Ishikawa (cell line): ENCODE data around the gene AP3S1.

ENCODE experiments used
- CEBPB ChIP-seq: IDR thresholded peaks from 2 replicates; pipeline ENCODE4 v1.6.1; 2012
- CREB1 ChIP-seq: IDR thresholded peaks from 2 replicates; pipeline ENCODE4 v1.6.1; 2012; ENCODE audit warnings: low read depth
- EGR1 ChIP-seq: IDR thresholded peaks from 2 replicates; pipeline ENCODE4 v1.6.1; 2012
- EP300 ChIP-seq: IDR thresholded peaks from 2 replicates; pipeline ENCODE4 v1.6.1; 2012; ENCODE audit warnings: borderline replicate concordance
- FOXM1 ChIP-seq: IDR thresholded peaks from 2 replicates; pipeline ENCODE4 v1.6.1; 2012; ENCODE audit warnings: low read depth, borderline replicate concordance
- NFIC ChIP-seq: IDR thresholded peaks from 2 replicates; pipeline ENCODE4 v1.6.1; 2012
- RAD21 ChIP-seq: IDR thresholded peaks from 2 replicates; pipeline ENCODE4 v1.6.1; 2012; ENCODE audit warnings: low read depth
- TAF1 ChIP-seq: IDR thresholded peaks from 2 replicates; pipeline ENCODE4 v1.6.1; 2012; ENCODE audit warnings: low read depth, mild to moderate bottlenecking
- TCF12 ChIP-seq: IDR thresholded peaks from 2 replicates; pipeline ENCODE4 v1.6.1; 2012; ENCODE audit warnings: low read depth
- TEAD4 ChIP-seq: IDR thresholded peaks from 2 replicates; pipeline ENCODE4 v1.6.1; 2012
- YY1 ChIP-seq: IDR thresholded peaks from 2 replicates; pipeline ENCODE4 v1.6.1; 2012; ENCODE audit warnings: low read depth
- ZBTB7A ChIP-seq: IDR thresholded peaks from 2 replicates; pipeline ENCODE4 v1.6.1; 2012; ENCODE audit warnings: low read depth
- TF ChIP-seq, protein P1 (sequence below): IDR thresholded peaks from 2 replicates; pipeline ENCODE4 v1.6.1; 2012; ENCODE audit warnings: low read depth, mild to moderate bottlenecking
- TF ChIP-seq, protein P2 (sequence below): IDR thresholded peaks from 2 replicates; pipeline ENCODE4 v1.6.1; 2012
- TF ChIP-seq, protein P3 (sequence below): IDR thresholded peaks from 2 replicates; pipeline ENCODE4 v1.6.1; 2012

The AP3S1 gene

DNA sequence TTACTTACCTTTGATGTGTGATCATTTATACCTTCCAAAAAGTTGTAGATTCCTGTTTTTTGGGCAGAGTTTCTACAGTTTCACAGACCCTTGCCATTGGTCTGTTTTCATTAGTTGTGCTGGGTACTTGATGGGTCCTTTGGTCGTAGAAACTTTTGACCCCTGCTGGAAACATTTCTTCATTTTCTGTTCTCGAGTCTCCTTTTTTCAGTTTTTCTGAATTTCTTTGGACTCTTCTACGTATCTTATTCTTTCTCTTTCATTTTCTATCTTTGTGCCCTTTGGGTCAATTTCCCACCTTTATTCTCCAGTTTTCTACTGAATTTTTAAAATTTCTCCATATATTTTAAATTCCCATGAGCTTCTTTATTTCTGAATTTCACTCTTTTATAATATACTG lies 16.7 kb downstream of the AP3S1 start:
- no peak for TF ChIP-seq EGR1
- TF ChIP-seq, protein P1, sequence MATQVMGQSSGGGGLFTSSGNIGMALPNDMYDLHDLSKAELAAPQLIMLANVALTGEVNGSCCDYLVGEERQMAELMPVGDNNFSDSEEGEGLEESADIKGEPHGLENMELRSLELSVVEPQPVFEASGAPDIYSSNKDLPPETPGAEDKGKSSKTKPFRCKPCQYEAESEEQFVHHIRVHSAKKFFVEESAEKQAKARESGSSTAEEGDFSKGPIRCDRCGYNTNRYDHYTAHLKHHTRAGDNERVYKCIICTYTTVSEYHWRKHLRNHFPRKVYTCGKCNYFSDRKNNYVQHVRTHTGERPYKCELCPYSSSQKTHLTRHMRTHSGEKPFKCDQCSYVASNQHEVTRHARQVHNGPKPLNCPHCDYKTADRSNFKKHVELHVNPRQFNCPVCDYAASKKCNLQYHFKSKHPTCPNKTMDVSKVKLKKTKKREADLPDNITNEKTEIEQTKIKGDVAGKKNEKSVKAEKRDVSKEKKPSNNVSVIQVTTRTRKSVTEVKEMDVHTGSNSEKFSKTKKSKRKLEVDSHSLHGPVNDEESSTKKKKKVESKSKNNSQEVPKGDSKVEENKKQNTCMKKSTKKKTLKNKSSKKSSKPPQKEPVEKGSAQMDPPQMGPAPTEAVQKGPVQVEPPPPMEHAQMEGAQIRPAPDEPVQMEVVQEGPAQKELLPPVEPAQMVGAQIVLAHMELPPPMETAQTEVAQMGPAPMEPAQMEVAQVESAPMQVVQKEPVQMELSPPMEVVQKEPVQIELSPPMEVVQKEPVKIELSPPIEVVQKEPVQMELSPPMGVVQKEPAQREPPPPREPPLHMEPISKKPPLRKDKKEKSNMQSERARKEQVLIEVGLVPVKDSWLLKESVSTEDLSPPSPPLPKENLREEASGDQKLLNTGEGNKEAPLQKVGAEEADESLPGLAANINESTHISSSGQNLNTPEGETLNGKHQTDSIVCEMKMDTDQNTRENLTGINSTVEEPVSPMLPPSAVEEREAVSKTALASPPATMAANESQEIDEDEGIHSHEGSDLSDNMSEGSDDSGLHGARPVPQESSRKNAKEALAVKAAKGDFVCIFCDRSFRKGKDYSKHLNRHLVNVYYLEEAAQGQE, result no peak

DNA sequence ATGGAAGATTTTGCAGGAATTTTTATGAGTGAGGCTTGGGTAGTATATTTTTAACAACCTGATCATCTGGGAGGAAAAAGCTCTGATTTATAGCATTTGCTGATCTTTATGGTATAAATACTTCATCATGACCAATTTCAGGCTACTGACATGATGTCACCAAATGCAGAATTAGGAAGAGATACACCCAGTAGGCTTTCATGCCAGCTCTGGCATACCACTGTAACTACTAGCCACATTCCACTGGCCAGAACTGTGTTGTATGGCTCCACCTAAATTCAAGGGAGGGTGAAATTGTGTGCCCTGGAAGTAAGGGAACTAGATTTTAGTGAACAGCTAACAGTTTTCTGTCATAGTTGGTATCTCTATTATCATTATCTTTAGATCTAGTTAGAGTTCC lies 17.6 kb downstream of the AP3S1 start:
- TF ChIP-seq EGR1, result no peak
- TF ChIP-seq EP300, result no peak
- TF ChIP-seq, protein P2, sequence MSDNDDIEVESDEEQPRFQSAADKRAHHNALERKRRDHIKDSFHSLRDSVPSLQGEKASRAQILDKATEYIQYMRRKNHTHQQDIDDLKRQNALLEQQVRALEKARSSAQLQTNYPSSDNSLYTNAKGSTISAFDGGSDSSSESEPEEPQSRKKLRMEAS, result no peak
- no peak for TF ChIP-seq ZBTB7A
- TF ChIP-seq CREB1, result no peak
- TF ChIP-seq, protein P3, sequence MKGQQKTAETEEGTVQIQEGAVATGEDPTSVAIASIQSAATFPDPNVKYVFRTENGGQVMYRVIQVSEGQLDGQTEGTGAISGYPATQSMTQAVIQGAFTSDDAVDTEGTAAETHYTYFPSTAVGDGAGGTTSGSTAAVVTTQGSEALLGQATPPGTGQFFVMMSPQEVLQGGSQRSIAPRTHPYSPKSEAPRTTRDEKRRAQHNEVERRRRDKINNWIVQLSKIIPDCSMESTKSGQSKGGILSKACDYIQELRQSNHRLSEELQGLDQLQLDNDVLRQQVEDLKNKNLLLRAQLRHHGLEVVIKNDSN, result no peak
- no peak for TF ChIP-seq RAD21
- TF ChIP-seq, protein P1, result no peak
- no peak for TF ChIP-seq YY1
- no peak for TF ChIP-seq TCF12
- TF ChIP-seq TAF1, result no peak
- TF ChIP-seq TEAD4, result no peak
- TF ChIP-seq NFIC, result no peak
- no peak for TF ChIP-seq FOXM1
- no peak for TF ChIP-seq CEBPB

DNA sequence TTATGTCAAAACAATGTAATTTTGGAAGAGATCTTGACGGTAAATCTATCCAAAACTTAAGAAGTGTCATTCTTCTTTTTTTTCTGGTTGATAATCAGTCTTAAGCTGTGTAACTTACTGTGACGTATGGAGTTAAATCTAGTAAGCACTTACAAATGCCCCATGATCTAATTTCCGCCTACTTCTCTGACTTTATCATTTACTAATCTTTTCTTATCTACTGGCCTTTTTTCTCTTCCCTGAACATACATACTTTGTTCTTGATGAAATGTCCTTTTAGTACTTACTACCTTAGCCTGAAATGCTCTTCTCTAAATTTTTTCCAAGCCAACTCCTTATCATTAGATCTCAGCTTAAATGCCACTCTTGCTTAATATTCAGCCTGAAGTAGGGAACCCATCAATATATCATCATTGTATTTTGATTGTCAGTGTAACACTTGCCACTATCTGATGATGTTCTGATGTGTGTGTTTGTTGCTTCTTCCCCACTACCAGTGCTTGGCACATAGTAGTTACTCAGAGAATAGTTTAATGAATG lies 27.6 kb downstream of the AP3S1 start:
- TF ChIP-seq FOXM1, result no peak

DNA sequence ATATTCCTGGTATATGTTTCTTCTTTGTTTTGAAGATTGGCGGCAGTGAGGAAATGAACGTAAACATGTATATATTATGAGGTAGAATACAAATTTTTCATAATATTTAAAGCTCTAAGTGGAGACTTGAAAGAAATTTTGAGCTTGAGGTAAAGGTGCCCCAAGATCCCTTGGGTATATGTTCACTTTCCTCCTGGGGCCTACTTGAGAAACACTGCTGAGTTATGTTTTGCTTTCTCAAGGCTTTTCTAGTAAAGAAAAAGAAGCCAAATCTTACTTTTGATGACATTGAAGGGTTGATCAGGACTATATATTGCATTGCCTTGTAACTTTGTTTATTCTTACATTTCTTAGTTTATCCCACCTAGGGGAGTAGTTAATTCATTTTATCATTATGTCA lies 30.7 kb downstream of the AP3S1 start:
- TF ChIP-seq, protein P1, result no peak
- TF ChIP-seq NFIC, result no peak
- TF ChIP-seq, protein P2, result no peak
- no peak for TF ChIP-seq CEBPB
- no peak for TF ChIP-seq YY1
- TF ChIP-seq TCF12, result no peak
- no peak for TF ChIP-seq TEAD4
- TF ChIP-seq EP300, result no peak
- no peak for TF ChIP-seq EGR1
- no peak for TF ChIP-seq TAF1
- no peak for TF ChIP-seq ZBTB7A
- TF ChIP-seq FOXM1, result no peak
- no peak for TF ChIP-seq RAD21
- TF ChIP-seq, protein P3, result no peak
- TF ChIP-seq CREB1, result no peak

DNA sequence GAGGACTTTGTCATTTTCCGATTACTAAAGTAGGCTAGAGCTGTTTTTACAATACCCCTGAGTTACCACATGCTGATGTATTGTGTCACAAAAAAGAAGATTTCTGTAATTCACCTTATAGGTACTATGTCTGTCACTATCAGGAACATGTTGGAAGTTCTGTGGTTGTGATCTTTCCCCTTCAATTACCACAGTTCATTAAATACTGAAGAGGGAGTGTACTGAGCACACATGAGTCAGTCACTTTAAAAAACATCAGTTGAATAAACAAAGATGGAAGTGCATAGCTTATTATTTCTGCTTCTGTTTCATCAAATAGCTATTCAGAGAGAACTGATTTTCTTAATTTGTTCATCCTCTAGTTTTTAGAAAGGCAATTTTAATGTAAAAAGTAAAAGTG lies 31.7 kb downstream of the AP3S1 start:
- TF ChIP-seq, protein P3, result no peak
- TF ChIP-seq TAF1 (no peak), TCF12 (no peak), EGR1 (no peak)
- TF ChIP-seq, protein P2, result no peak
